ENCODE data around the gene LRTM1. TPM values are rescaled to one million over a fixed set of nuclear protein-coding genes. Genes with fewer than 3 reads are reported as not detected.

LRTM1 gene
- total RNA-seq, 1 experiment from 2014 or later, result not detected

DNA sequence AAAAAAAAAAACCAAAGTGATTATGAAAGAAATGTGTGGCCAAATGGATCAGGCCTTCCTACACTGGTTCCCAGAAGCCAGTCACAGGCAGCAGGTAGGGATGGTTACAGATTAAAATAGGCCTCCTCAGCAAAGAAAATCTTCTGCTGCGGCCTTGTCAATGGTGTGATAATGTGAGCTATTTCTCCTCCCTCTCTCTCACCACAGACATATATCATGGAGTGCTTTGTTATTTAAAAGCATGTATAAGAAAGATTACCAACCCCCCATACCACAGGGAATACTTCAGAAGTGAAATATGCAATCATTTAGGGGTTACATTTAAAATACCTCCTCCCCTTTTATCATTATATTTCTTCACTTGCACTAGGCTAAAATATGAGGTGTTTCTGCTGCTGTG lies 32.2 kb upstream of the LRTM1 start:
- WGBS (ENCODE audit: extremely low coverage, insufficient read length, low lambda C conversion rate), result no CpG with 5 or more reads among the region's 1 CpG
- H2BK20ac ChIP-seq (ENCODE audit: low read depth, low read length, poor library complexity, severe bottlenecking), result no peak overlapping the region
- H3K9me3 ChIP-seq (ENCODE audit: control insufficient read depth, low read depth, low read length), result no peaks in the 10 kb centered on the region
- H3K18ac ChIP-seq (ENCODE audit: insufficient read length, low read depth, low read length), result no peak overlapping the region
- TF ChIP-seq, protein P1, sequence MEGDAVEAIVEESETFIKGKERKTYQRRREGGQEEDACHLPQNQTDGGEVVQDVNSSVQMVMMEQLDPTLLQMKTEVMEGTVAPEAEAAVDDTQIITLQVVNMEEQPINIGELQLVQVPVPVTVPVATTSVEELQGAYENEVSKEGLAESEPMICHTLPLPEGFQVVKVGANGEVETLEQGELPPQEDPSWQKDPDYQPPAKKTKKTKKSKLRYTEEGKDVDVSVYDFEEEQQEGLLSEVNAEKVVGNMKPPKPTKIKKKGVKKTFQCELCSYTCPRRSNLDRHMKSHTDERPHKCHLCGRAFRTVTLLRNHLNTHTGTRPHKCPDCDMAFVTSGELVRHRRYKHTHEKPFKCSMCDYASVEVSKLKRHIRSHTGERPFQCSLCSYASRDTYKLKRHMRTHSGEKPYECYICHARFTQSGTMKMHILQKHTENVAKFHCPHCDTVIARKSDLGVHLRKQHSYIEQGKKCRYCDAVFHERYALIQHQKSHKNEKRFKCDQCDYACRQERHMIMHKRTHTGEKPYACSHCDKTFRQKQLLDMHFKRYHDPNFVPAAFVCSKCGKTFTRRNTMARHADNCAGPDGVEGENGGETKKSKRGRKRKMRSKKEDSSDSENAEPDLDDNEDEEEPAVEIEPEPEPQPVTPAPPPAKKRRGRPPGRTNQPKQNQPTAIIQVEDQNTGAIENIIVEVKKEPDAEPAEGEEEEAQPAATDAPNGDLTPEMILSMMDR (conservative IDR thresholded peaks at IDR 0.05), result no peak
- H3K27me3 ChIP-seq (ENCODE audit: insufficient read depth, low read length), result no peaks in the 10 kb centered on the region
- no peak overlapping the region for H3K56ac ChIP-seq (ENCODE audit: insufficient read length, low read depth, low read length)
- H3K27ac ChIP-seq (ENCODE audit: insufficient read length, low read depth, low read length), result no peak overlapping the region
- H2BK120ac ChIP-seq (ENCODE audit: low read depth, low read length, poor library complexity, severe bottlenecking), result no peak overlapping the region
- no peak overlapping the region for H2AFZ ChIP-seq (ENCODE audit: low read length)
- no peak overlapping the region for H3T11ph ChIP-seq (ENCODE audit: low read length)
- no peaks in the 10 kb centered on the region for H3K79me1 ChIP-seq (ENCODE audit: insufficient read depth, low read depth, low read length, poor library complexity, severe bottlenecking)
- no peak overlapping the region for H2BK15ac ChIP-seq (ENCODE audit: low read depth, low read length)
- H2BK12ac ChIP-seq (ENCODE audit: insufficient read length, low read depth, low read length), result no peak overlapping the region
- no peak for DNase-seq
- H3K4me2 ChIP-seq (ENCODE audit: insufficient read depth, insufficient read length, low read length), result no peak overlapping the region
- no peak overlapping the region for H3K4ac ChIP-seq (ENCODE audit: low read depth, low read length)
- no peak overlapping the region for H4K91ac ChIP-seq (ENCODE audit: insufficient read length, low read depth, low read length)
- no peak overlapping the region for H3K23ac ChIP-seq (ENCODE audit: insufficient read length, low read depth, low read length)
- peaks cover 28 to 29% of the 10 kb centered on the region in 2 experiments for H3K4me1 Mint-ChIP-seq
- H3K4me1 ChIP-seq (ENCODE audit: insufficient read depth, low read length), result peaks cover 8% of the 10 kb centered on the region
- no peaks in the 10 kb centered on the region for H4K20me1 ChIP-seq (ENCODE audit: control insufficient read depth, insufficient read depth, insufficient read length)
- H3K79me2 ChIP-seq (ENCODE audit: insufficient read depth, low read length), result no peaks in the 10 kb centered on the region
- no peak overlapping the region for H4K8ac ChIP-seq (replicated peaks; ENCODE audit: insufficient read length, low read depth, low read length)
- peak overlapping the region; percentile 24 to 39 (median 35); a peak in 2 of 7 replicates for H3K27ac Mint-ChIP-seq
- no peak overlapping the region for H2BK5ac ChIP-seq (ENCODE audit: insufficient read length, low read length)
- no peak overlapping the region for H3K14ac ChIP-seq (ENCODE audit: insufficient read depth, low read length)
- no peak overlapping the region for H4K5ac ChIP-seq (ENCODE audit: insufficient read length, low read depth, low read length)
- no peaks in the 10 kb centered on the region for H3K27me3 Mint-ChIP-seq (ENCODE audit: low read depth)
- no peaks in the 10 kb centered on the region for H3K23me2 ChIP-seq (ENCODE audit: insufficient read length, low read depth, low read length, poor library complexity, severe bottlenecking)
- no peak overlapping the region for H3K9ac ChIP-seq (ENCODE audit: extremely low read depth, insufficient read length, low read length)
- H3K9me3 Mint-ChIP-seq, result no peaks in the 10 kb centered on the region
- H3K4me3 Mint-ChIP-seq, result no peak overlapping the region
- 0 out of 7 replicates have a peak, but pooled peaks cover 0 to 2% (median 0%) of the 10 kb centered on the region in 3 experiments for H3K36me3 Mint-ChIP-seq (ENCODE audit: insufficient read depth in 1 of 3, low read depth in 3 of 3)
- no peak overlapping the region for H2AK5ac ChIP-seq (ENCODE audit: insufficient read length, low read length)

Measured in H9 (cell line).